Activated CD8-positive, alpha-beta memory T cell treated with anti-CD3 and anti-CD28 coated beads, Interleukin-2, amount 50 U/mL, for 1 hour (primary cell): Measurements from ENCODE around the gene GARNL3.

Source experiments
- DNase-seq: peaks from one replicate; pipeline ENCODE4 v3.0.0-alpha.2; 2020; ENCODE audit errors: extremely low read depth

The GARNL3 gene

DNA sequence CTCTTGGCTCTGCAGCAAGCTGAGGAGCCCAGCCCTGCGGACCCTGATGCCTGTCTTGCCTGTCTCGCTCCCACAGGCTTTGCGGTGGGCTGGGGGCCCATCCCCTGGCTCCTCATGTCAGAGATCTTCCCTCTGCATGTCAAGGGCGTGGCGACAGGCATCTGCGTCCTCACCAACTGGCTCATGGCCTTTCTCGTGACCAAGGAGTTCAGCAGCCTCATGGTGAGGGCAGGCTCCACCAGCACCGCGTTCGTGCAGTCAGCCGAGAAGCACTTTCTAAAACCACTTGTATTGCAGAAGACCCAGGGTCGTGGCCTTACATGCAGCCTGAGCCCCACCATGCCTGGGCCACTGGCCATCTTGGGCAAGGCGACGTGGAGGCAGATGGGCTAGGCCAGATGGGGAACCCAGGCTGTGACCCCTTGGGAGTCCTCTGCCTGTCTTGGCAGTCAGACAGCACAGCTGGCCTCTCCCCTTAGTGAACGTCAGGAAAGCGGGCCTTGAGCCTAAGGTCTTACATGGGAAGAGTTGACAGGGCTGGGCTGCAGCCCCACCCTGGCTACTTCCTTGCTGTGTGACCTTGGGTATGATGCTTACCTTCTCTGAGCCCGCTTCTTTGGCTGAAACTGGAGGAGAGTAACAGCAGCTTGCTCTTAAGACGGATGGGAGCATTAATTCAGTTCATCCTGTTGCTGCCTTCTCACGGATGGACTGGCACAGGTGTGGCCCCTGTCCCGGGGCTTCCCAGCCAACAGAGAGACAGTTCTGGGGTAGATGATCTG is 141.0 kb downstream of the GARNL3 start:
- no peak for DNase-seq

DNA sequence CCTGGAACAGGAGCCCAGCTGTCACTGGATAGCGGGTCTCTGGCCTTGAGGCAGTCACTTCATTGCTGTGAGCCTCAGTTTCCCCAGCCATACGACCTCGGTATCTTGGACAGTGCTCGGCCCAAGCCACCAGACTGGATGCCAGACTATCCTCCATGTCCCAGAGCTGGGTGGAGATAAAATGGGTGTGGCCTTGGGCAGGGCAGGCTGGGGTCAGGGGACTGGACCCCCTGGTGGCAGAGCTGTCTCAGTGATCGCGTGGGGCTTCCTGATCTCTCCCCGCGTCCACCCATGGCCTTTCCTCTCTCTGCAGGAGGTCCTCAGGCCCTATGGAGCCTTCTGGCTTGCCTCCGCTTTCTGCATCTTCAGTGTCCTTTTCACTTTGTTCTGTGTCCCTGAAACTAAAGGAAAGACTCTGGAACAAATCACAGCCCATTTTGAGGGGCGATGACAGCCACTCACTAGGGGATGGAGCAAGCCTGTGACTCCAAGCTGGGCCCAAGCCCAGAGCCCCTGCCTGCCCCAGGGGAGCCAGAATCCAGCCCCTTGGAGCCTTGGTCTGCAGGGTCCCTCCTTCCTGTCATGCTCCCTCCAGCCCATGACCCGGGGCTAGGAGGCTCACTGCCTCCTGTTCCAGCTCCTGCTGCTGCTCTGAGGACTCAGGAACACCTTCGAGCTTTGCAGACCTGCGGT is 142.4 kb downstream of the GARNL3 start:
- DNase-seq = no peak

GRCh38 chr9:127407492-127407843 is 142.9 kb downstream of the GARNL3 start:
- DNase-seq = no peak

DNA sequence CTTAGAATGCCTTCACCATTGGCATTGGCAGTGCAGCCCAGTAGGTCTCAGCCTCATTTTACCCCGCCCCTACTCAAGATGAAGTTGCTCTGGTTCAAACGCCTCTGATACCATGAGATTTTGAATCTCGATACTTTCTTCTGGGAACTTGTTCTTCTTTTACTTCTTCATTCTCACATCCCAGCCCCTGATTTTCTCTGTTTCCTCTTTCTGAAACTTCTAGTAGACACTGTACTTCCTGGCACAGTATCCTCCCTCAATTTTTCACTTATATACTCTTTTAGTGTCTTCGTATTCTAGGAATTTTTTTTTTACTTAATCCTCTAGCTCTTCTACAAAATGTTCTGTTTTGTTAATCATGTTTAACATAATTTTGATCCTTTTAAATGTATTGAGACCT is 146.5 kb downstream of the GARNL3 start:
- DNase-seq = no peak

GRCh38 chr9:127415141-127415540 is 150.6 kb downstream of the GARNL3 start:
- DNase-seq = no peak

DNA sequence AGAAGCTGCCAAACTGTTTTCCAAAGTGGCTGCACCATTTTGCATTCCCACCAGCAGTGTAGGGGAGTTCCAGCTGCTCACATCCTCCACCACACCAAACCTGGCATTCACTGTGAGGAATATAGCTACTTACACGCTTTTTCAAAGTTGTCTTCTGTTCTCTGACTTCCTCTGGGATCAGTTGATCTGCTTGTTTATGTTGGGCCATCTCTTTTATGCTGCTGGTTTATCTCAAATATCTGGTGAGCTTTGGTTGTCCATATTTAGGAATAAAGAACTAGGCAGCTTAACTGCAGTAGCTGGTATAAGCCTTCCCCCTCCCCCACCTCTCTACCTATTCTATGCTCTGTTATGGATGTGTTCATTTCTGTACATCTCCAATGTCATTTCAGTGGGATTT is 151.1 kb downstream of the GARNL3 start:
- DNase-seq = no peak

DNA sequence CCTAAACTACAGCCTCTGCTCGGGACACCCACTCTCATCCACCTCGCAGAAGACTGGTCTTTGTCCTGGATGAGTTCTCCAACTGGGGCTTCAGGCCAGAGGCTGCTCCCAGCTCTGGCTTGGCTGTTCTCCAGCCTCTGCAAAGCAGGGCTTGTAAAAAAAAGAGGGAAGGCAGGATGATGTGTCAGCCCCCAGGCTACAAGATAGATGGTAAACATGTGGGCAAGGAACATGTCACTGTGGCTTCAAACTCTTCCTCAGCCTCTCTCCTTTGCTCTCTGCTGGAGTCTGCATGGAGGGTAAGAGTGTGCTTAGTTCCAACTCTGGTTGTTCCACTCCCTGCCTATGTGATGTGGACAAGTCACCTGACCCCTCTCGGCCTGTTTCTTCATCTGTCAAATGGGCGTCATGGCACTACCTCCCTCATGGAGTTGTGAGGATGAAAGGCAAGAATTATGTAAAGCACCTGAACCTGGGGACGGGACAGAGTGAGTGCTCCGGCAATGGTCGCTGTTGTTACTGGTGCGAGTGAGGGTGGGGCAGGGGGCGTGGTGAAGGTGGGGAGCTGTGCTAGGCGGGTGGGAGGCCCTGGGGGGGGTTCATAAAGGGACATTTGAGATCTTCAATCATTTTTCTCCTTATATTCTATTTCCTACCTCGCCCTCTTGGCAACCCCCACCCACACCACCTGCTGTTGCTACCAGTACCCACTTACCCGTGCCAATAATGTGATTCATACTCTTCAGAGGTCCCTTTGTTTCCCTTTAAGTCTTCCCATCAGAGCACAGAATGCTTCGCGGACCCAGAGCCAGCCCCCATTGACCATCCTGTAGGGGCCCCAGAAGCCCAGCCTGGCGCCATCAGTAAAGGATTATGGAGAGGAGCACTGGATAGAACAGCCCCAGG is 152.8 kb downstream of the GARNL3 start:
- no peak for DNase-seq

DNA sequence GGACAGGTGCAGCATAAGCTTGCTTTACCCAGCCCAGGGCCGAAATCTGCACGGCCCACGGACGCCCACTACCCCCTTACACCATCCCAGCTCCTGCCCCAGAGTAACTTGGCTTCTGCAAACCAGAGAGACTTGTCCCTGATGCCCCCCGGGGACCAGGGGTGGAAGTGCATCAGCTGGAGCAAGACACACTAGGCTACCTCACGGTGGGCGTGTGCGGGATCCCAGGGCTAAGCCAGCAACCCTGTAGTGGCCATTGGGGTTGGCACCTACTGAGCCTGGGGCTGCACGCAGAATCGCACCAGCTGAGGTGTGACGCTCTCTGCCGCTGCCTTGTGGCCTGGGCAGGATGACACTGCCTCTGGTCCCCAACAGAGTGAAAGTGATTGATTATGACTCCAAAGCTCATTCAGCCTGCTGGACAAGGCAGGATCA is 153.5 kb downstream of the GARNL3 start:
- DNase-seq = no peak

DNA sequence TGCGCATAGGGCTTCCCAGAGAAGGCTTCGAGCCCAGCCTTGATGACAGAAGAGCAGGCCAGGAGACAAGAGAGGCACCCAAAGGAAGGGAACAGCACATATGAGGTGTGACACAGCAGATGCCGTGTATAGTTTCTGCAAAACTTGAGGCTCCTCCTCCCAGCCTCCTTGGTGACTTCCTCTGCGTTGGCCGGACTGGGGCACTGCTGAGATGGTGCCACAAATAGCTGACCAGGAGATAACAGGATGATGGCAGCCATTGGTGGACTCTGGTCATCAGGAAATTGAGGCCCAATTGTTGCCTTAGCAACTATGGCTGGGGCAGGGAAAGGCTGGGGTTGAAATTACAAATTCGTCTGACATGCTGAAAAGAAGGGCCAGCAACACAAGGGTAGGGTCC is 154.8 kb downstream of the GARNL3 start:
- DNase-seq = no peak

- no peak for DNase-seq
Measured at GRCh38 chr9:127421057-127421456, 156.5 kb downstream of the GARNL3 start.

GRCh38 chr9:127422133-127422782 is 157.7 kb downstream of the GARNL3 start:
- DNase-seq = no peak

GRCh38 chr9:127422787-127423186 is 158.2 kb downstream of the GARNL3 start:
- DNase-seq = no peak

- no peak for DNase-seq
Measured at GRCh38 chr9:127423476-127423933, 158.9 kb downstream of the GARNL3 start.

GRCh38 chr9:127423934-127424675 is 159.5 kb downstream of the GARNL3 start, which contains the start of gene ZNF79:
Gene ZNF79, plus strand, starts transcription at chr9:127424382. Its CDS starts 406 bp downstream, at chr9:127424788.
- DNase-seq = peak; percentile 53

GRCh38 chr9:127424676-127424999 is 160.1 kb downstream of the GARNL3 start:
- DNase-seq = no peak

DNA sequence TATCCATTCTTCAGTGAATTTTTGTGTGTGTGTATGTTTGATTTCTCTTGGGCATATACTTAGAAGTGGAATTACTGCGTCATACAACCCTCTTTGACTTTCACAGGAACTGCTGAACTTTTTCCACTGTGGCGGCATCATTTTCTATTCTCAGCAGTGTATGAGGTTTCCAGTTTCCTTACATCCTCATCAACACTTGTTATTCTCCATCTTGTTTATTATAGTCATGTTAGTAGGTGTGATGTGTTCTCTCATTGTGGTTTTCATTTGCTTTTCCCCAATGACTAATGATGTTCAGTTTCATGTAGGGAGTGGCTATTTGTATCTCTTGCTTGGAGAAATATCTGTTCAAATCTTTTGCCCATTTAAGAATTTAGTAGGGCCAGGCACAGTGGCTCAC is 162.2 kb downstream of the GARNL3 start:
- no peak for DNase-seq

GRCh38 chr9:127428348-127428747 is 163.8 kb downstream of the GARNL3 start:
- no peak for DNase-seq

DNA sequence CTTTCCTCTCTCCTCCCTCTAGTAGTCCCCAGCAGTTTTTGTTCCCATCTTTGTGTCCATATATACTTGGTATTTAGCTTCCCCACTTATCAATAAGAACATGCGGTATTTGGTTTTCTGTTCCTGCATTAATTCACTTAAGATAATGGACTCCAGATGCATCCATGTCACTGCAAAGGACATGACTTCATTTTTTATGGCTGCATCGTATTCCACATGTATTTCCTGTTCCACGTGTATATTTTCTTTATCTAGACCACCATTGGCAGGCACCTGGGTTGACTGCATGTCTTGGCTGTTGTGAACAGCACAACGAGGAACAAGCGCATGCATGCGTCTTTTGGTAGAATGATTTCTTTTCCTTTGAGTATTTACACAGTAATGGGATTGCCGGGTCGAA is 165.8 kb downstream of the GARNL3 start:
- no peak for DNase-seq

- no peak for DNase-seq
Measured at GRCh38 chr9:127437497-127438264, 173.1 kb downstream of the GARNL3 start.

- DNase-seq = no peak
Measured at GRCh38 chr9:127438394-127438793, 173.8 kb downstream of the GARNL3 start.
